ENCODE results near the gene CELA3B.
"Not testable (repeated sequence)": the region's sequence is repeated elsewhere in the genome, so short reads cannot be mapped to it uniquely, and the experiment has no call there.

The CELA3B gene

GRCh38 chr1:22009566-22009965 is 32.7 kb downstream of the CELA3B start:
- DNase-seq (ENCODE audit: low read depth in 2 of 2): not testable (repeated sequence)

- DNase-seq (ENCODE audit: low read depth in 2 of 2): not testable (repeated sequence)
Observed at GRCh38 chr1:22012752-22013151, 35.9 kb downstream of the CELA3B start.

GRCh38 chr1:22014575-22015206 is 37.9 kb downstream of the CELA3B start:
- DNase-seq (ENCODE audit: low read depth in 2 of 2): not testable (repeated sequence)

GRCh38 chr1:22018583-22019559 is 42.0 kb downstream of the CELA3B start:
- peak; percentile 24 to 55 for DNase-seq (ENCODE audit: low read depth in 2 of 2)

GRCh38 chr1:22021061-22021460 is 44.2 kb downstream of the CELA3B start:
- DNase-seq (ENCODE audit: low read depth in 2 of 2): no peak

GRCh38 chr1:22024485-22025367 is 47.9 kb downstream of the CELA3B start:
- peak; percentile 46 to 52 for DNase-seq (ENCODE audit: low read depth in 2 of 2)

GRCh38 chr1:22025368-22026155 is 48.7 kb downstream of the CELA3B start:
- peak; percentile 76 to 91 for DNase-seq (ENCODE audit: low read depth in 2 of 2)

- no peak for DNase-seq (ENCODE audit: low read depth in 2 of 2)
Observed at GRCh38 chr1:22026924-22027289, 50.1 kb downstream of the CELA3B start.

- no peak for DNase-seq (ENCODE audit: low read depth in 2 of 2)
Observed at GRCh38 chr1:22030057-22030456, 53.2 kb downstream of the CELA3B start.

GRCh38 chr1:22030473-22030872 is 53.7 kb downstream of the CELA3B start:
- no peak for DNase-seq (ENCODE audit: low read depth in 2 of 2)

GRCh38 chr1:22031214-22031962 is 54.6 kb downstream of the CELA3B start:
- no peak for DNase-seq (ENCODE audit: low read depth in 2 of 2)

GRCh38 chr1:22034834-22035233 is 58.0 kb downstream of the CELA3B start:
- not testable (repeated sequence) for DNase-seq (ENCODE audit: low read depth in 2 of 2)

GRCh38 chr1:22037520-22037919 is 60.7 kb downstream of the CELA3B start:
- DNase-seq (ENCODE audit: low read depth in 2 of 2): no peak

GRCh38 chr1:22038036-22038435 is 61.2 kb downstream of the CELA3B start:
- DNase-seq (ENCODE audit: low read depth in 2 of 2): no peak

All from stimulated activated CD8-positive, alpha-beta memory T cell treated with anti-CD3 and anti-CD28 coated beads, Interleukin-15, amount 100 ng/mL, for 4 hours (primary cell).